OCI-LY3 (cell line): ENCODE results near the gene DDX59.

Experiments
- H2AFZ ChIP-seq: fragments of 200-600, 300-600 bp; shearing (Covaris generic); 2 replicates; pipeline ENCODE4 v1.6.0; 2014; ENCODE audit warnings: antibody characterized with exemption, low read depth, low read length
- H3K27ac ChIP-seq: fragments of 200-600, 300-600 bp; sonication (generic); 2 replicates; pipeline ENCODE4 v1.5.1; 2014; ENCODE audit warnings: mild to moderate bottlenecking, low read length, moderate library complexity, mixed read lengths
- H3K27me3 ChIP-seq: fragments of 200-600, 300-600 bp; sonication (generic); 2 replicates; pipeline ENCODE4 v1.6.1; 2014; ENCODE audit warnings: low read depth, low read length, mixed read lengths
- H3K36me3 ChIP-seq: fragments of 200-600, 300-600 bp; sonication (generic); replicated peaks from 2 replicates; pipeline ENCODE3; 2014; ENCODE audit warnings: low read depth, low read length, mixed read lengths
- H3K4me1 ChIP-seq: fragments of 300-600, 200-600 bp; sonication (generic); 2 replicates; pipeline ENCODE4 v1.6.1; 2014; ENCODE audit warnings: low read length, mixed read lengths
- H3K4me2 ChIP-seq: fragments of 200-600, 300-600 bp; sonication (generic); 2 replicates; pipeline ENCODE4 v1.6.1; 2014; ENCODE audit warnings: low read length, mixed read lengths
- H3K4me3 ChIP-seq: fragments of 300-600, 200-600 bp; sonication (generic); 2 replicates; pipeline ENCODE4 v1.5.1; 2014; ENCODE audit warnings: antibody characterized with exemption, mild to moderate bottlenecking, low read length, moderate library complexity
- H3K79me2 ChIP-seq: fragments of 300-600, 200-600 bp; shearing (Covaris generic); 2 replicates; pipeline ENCODE4 v1.6.1; 2014; ENCODE audit warnings: mild to moderate bottlenecking, low read length, mixed read lengths
- H3K9ac ChIP-seq: fragments of 300-600, 200-600 bp; shearing (Covaris generic); 2 replicates; pipeline ENCODE4 v1.6.0; 2014; ENCODE audit warnings: mild to moderate bottlenecking, low read length, moderate library complexity
- H3K9me3 ChIP-seq: fragments of 200-600, 300-600 bp; shearing (Covaris generic); 2 replicates; pipeline ENCODE4 v1.6.1; 2014; ENCODE audit warnings: low read length, mixed read lengths; ENCODE audit not compliant: insufficient read depth
- H4K20me1 ChIP-seq: fragments of 200-600, 300-600 bp; sonication (generic); 2 replicates; pipeline ENCODE4 v1.6.1; 2016; ENCODE audit warnings: low read length, mixed read lengths; ENCODE audit not compliant: insufficient read depth
- CTCF ChIP-seq: fragments of 200-600, 300-600 bp; sonication (generic); IDR thresholded peaks from 2 replicates; pipeline ENCODE4 v1.5.1; 2014; ENCODE audit warnings: antibody characterized with exemption, low read length, low read depth
- EZH2phosphoT487 ChIP-seq: fragments of 200-600 bp; shearing (Covaris generic); IDR thresholded peaks from 2 replicates; pipeline ENCODE4 v1.6.1; 2018; ENCODE audit warnings: antibody characterized with exemption, mixed run types, low read depth

The DDX59 gene

GRCh38 chr1:200675588-200675852, 5.8 kb upstream of the DDX59 start:
- Histone ChIP-seq H3K4me2 (no peak overlapping the region), H4K20me1 (no peaks in the 10 kb centered on the region), H3K9ac (no peak overlapping the region), H3K36me3 (no peaks in the 10 kb centered on the region), H3K79me2 (peaks cover 6% of the 10 kb centered on the region; the same call in 1 of the 2 replicates), H2AFZ (no peak overlapping the region), H3K27me3 (no peaks in the 10 kb centered on the region), H3K4me3 (no peak overlapping the region), H3K9me3 (no peaks in the 10 kb centered on the region), H3K27ac (no peak overlapping the region), H3K4me1 (peaks cover 9% of the 10 kb centered on the region)
- TF ChIP-seq EZH2phosphoT487 = no peak
- no peak for TF ChIP-seq CTCF

DNA sequence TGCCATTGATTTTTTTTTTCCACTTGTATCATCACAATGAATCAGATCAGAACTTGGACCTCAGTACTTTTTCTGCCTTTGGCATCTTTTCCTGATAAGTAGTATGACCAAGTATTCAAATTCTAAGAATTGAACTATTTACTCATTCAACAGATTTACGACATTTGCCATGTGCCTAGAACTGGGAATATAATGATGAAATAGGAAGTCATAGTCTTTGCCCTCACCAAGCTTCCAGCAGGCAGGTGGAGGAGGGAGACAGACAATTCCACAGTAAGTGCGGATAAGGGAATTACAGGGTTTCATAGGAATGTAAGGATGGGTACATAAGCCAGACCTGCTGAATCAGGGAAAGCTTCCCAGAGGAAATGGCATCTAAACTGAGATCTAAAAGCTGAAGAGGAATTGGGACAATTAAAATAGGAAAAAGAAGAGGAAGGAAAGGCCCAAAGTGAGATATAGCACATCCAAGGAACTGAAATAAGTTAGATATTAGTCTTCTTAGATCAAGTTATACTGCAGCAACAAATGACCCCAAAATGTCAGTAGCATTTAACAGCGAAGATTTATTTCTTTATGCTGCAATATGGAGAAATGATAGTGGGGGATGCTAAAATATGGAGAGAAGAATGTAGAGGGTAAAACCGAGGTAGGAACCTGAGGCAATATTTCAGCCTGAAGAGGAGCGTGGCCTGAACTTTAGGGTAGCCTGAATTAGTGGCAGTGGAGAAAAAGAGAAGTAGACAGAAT, 5.3 kb upstream of the DDX59 start:
- peaks cover 9% of the 10 kb centered on the region for H3K4me1 ChIP-seq
- no peak overlapping the region for H3K4me2 ChIP-seq
- TF ChIP-seq CTCF (no peak), EZH2phosphoT487 (no peak)
- H3K36me3 ChIP-seq = no peaks in the 10 kb centered on the region
- no peaks in the 10 kb centered on the region for H3K27me3 ChIP-seq
- no peaks in the 10 kb centered on the region for H4K20me1 ChIP-seq
- H3K4me3 ChIP-seq = no peak overlapping the region
- peaks cover 9% of the 10 kb centered on the region; the same call in 1 of the 2 replicates for H3K79me2 ChIP-seq
- H3K27ac ChIP-seq = no peak overlapping the region
- H3K9ac ChIP-seq = no peak overlapping the region
- H2AFZ ChIP-seq = no peak overlapping the region
- H3K9me3 ChIP-seq = no peaks in the 10 kb centered on the region

DNA sequence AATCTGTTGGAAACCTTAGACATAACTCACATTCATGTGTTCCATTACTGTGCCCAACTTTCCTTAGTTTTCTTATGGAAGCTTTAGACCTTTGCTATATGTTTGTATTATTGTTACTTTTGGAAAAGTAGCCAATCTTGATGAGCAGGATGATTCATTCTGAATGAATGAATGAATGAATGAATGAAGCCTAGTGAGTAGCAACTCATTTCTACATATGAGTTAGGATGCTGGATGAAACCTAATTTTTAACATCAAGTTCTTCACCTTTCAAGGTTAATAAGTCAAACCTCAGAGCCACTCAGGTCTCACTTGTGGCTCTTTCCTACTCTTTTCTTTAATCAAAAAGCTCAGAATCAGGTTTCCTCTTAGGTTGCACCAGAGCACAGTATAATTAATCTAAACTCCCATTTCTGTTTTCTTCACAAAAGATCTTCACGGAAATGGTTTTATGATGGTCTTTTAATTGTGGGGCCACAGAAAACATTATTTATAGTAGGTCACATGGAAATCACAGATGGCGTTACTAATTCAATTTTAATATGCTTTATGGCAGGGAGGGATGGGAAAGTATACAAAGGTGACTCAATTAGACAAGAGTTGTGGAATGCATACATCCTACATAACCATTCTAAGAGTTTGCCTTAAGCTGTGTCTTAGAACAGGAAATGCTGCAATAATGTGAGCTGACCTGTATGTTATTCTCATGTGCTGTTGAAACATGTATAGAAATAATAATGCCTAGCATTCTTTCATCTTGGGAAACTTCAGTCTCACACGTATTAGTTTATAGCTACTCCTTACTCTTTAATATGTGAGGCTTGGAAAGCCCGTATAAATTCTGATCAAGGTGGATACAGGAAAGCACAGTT, 4.5 kb upstream of the DDX59 start:
- Histone ChIP-seq H3K4me3 (no peak overlapping the region), H3K9ac (no peak overlapping the region), H3K36me3 (no peaks in the 10 kb centered on the region), H2AFZ (no peak overlapping the region), H3K79me2 (peaks cover 15% of the 10 kb centered on the region), H3K4me1 (peaks cover 9% of the 10 kb centered on the region), H3K27ac (no peak overlapping the region), H3K9me3 (no peaks in the 10 kb centered on the region), H3K27me3 (no peaks in the 10 kb centered on the region), H4K20me1 (no peaks in the 10 kb centered on the region), H3K4me2 (no peak overlapping the region)
- no peak for TF ChIP-seq CTCF
- TF ChIP-seq EZH2phosphoT487 = no peak

DNA sequence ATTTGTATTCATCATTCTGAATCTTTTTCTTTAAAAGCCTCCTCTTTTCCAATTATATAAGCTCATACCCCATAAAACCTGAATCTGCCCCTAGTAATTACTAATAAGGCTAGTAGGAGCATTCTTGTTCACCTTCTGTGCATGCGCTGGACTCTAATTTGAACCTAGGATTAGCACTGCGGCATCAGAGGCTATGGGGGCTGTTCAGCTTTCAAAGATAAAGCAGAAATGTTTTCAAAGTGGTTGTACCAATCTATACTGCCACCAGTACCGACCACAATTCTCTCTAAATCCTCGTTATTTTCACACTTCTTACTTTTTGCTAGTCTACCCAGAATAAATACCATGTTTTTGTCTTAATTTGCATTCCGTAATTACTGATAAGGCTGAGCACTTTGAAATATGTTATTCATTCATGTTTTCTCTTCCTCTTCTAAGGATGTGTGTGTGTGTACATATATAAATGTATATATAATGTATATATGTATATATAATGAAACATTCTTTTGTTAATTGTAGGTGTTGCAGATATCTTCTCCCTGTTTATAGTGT, 1.6 kb upstream of the DDX59 start:
- H3K4me2 ChIP-seq = peak overlapping the region; percentile 82
- H3K4me1 ChIP-seq = peaks cover 15% of the 10 kb centered on the region
- peaks cover 29% of the 10 kb centered on the region for H3K79me2 ChIP-seq
- no peak overlapping the region for H3K9ac ChIP-seq
- H3K9me3 ChIP-seq = no peaks in the 10 kb centered on the region
- H4K20me1 ChIP-seq = peaks cover 2% of the 10 kb centered on the region; the same call in 1 of the 2 replicates
- no peaks in the 10 kb centered on the region for H3K27me3 ChIP-seq
- peak overlapping the region; percentile 95; the same call in 1 of the 2 replicates for H3K4me3 ChIP-seq
- H3K27ac ChIP-seq = no peak overlapping the region
- TF ChIP-seq EZH2phosphoT487 (no peak), CTCF (no peak)
- no peak overlapping the region for H2AFZ ChIP-seq
- H3K36me3 ChIP-seq = peaks cover 5% of the 10 kb centered on the region
